Breast epithelium (tissue), 4 donors: ENCODE data around the gene GALNT9. TPM values are rescaled to one million over a fixed set of nuclear protein-coding genes. Genes with fewer than 3 reads are reported as not detected.
A peak's percentile ranks its signal among the peaks of the same experiment; 100 is the strongest.

Experiments
- DNase-seq, 2 donors: peaks; one replicate each; pipeline ENCODE4 v3.0.0-alpha.2; 2019; ENCODE audit warnings: low spot score in 2 of 2
- H3K27ac ChIP-seq, 2 donors: fragments of 200-600 bp; sonication (generic) in 1 of 2; one replicate each; pipeline ENCODE4 v1.5.1; 2016 to 2019; ENCODE audit warnings: mild to moderate bottlenecking in 1 of 2
- H3K27me3 ChIP-seq, 2 donors: fragments of 200-600 bp; sonication (generic) in 1 of 2; one replicate each; pipeline versions ENCODE4 v1.5.1 to v1.6.0; 2017 to 2019; ENCODE audit warnings: control low read depth in 1 of 2, mild to moderate bottlenecking in 1 of 2
- H3K36me3 ChIP-seq: fragments of 200-600 bp; one replicate; pipeline ENCODE4 v1.5.1; 2019
- H3K4me1 ChIP-seq, 2 donors: fragments of 200-600 bp; sonication (generic); one replicate each; pipeline ENCODE4 v1.5.1; 2016 to 2019; ENCODE audit warnings: control low read depth in 1 of 2
- H3K4me3 ChIP-seq, 3 donors: fragments of 200-600 bp; sonication (generic); 1 replicate in 2 of 3; 2 replicates in 1 of 3; pipeline ENCODE4 v1.5.1; 2016 to 2019; ENCODE audit warnings: mild to moderate bottlenecking in 3 of 3, moderate library complexity in 2 of 3
- H3K9me3 ChIP-seq, 2 donors: fragments of 200-600 bp; sonication (generic) in 1 of 2; one replicate each; pipeline ENCODE4 v1.5.1; 2016 to 2019; ENCODE audit warnings: control low read depth in 1 of 2
- POLR2A ChIP-seq: fragments of 450-650 bp; IDR thresholded peaks from one replicate; pipeline ENCODE4 v1.6.1; 2016; ENCODE audit warnings: antibody characterized with exemption, mild to moderate bottlenecking, moderate library complexity
- POLR2AphosphoS5 ChIP-seq, 3 donors: sonication (generic); formaldehyde crosslinking; IDR thresholded peaks; one replicate each; pipeline ENCODE4 v1.6.1; 2017; ENCODE audit warnings: antibody characterized with exemption in 3 of 3
- intact Hi-C: fragments of 100-400 bp; cut with DNase I; formaldehyde crosslinking; loops from one replicate; pipeline ENCODE4 v1.15.1; 2023; ENCODE audit warnings: low total_unique reads
- total RNA-seq, 3 donors: library from RNA; depleted of rRNA; stranded (reverse); fragments of >200 nt; gene quantifications; one replicate each; pipeline ENCODE4 v1.1.0, GENCODE V29; 2016
- TF ChIP-seq, protein P1 (sequence below), 3 donors: fragments of 450-650 bp; IDR thresholded peaks; one replicate each; pipeline ENCODE4 v1.5.1; 2016 to 2017; ENCODE audit warnings: antibody characterized with exemption in 3 of 3, mild to moderate bottlenecking in 3 of 3, moderate library complexity in 3 of 3

The GALNT9 gene
- total RNA-seq, 3 donors from 2014 or later, result 2.9 TPM; not detected in 2

DNA sequence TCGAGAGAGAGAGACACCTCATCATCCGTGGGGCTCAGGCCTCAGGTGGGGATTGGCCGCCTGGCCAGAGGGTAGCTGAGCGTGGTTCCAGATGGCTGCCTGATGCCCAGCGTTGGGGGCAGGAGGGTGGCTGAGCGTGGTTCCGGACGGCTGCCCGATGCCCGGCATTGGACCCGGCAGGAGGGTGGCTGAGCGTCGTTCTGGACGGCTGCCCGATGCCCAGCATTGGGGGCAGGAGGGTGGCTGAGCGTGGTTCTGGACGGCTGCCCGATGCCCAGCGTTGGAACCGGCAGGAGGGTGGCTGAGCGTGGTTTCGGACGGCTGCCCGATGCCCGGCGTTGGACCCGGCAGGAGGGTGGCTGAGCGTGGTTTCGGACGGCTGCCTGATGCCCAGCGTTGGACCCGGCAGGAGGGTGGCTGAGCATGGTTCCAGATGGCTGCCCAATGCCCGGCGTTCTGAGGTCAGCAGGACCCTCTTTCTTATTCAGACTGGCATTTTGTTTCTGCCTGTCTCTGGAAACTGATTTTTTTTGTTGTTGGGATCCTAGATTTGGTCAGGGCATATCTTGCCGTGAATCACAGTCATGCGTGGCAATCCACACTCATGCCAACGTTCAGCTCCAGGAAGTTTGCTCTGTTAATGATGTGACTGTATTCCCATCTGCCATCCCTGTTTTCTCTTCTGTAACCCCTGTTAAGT, 40.7 kb downstream of the GALNT9 start:
- Histone ChIP-seq H3K4me3 (no peak overlapping the region), H3K27ac (no peak overlapping the region), H3K9me3 (no peaks in the 10 kb centered on the region), H3K36me3 (no peaks in the 10 kb centered on the region), H3K27me3 (peaks cover 0 to 79% of the 10 kb centered on the region in 2 donors), H3K4me1 (peaks cover 0 to 8% of the 10 kb centered on the region in 2 donors)
- DNase-seq, result no peak
- intact Hi-C loops, result no loop called here
- TF ChIP-seq POLR2AphosphoS5 (IDR thresholded peaks at IDR 0.05) (no peak), POLR2A (no peak)
- TF ChIP-seq, protein P1, sequence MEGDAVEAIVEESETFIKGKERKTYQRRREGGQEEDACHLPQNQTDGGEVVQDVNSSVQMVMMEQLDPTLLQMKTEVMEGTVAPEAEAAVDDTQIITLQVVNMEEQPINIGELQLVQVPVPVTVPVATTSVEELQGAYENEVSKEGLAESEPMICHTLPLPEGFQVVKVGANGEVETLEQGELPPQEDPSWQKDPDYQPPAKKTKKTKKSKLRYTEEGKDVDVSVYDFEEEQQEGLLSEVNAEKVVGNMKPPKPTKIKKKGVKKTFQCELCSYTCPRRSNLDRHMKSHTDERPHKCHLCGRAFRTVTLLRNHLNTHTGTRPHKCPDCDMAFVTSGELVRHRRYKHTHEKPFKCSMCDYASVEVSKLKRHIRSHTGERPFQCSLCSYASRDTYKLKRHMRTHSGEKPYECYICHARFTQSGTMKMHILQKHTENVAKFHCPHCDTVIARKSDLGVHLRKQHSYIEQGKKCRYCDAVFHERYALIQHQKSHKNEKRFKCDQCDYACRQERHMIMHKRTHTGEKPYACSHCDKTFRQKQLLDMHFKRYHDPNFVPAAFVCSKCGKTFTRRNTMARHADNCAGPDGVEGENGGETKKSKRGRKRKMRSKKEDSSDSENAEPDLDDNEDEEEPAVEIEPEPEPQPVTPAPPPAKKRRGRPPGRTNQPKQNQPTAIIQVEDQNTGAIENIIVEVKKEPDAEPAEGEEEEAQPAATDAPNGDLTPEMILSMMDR (IDR thresholded peaks at IDR 0.05), result no peak

DNA sequence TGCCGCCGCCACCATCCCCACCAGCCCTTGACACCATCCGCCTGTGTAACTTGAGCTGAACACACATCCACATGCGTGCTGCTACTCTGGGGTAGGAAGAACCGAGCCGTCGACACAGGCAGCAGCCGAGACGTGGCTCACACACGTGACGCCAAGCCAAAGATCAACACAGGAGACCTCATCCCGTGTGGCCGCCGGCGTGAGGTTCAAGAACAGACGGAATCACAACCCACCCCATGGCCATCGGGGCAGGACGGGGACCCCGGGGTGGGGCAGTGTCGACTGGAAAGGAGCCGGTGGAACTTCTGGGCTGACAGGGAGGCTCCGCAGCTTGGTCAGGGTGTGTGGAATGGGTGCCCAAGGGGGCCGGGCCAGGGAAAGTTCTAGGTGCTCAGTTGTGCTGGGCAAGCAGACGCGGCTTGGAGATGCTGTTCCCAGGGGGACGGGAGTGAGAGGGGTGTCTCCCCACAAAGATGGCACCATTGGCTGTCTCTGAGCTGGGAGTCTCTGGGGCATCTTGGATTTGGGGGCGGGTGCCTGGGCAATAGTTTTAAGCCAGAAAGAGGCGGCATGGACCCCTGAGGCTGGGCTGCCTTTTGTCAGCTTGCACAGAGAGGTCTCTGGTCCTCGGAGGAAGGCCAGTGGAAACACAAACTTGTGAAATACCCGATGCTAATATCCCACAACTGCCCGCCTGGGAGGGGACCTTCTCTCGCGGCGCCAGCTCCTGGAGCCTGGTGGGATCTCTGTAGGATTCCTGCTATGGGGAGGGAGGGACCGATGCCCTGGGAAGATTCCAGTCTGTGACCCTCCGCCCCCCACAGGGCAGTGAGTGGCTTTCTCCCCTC, 41.8 kb downstream of the GALNT9 start:
- H3K36me3 ChIP-seq, result no peaks in the 10 kb centered on the region
- H3K4me3 ChIP-seq, result no peak overlapping the region
- DNase-seq, result no peak
- no peak overlapping the region for H3K27ac ChIP-seq
- H3K4me1 ChIP-seq, result peaks cover 0 to 8% of the 10 kb centered on the region in 2 donors
- no peaks in the 10 kb centered on the region for H3K9me3 ChIP-seq
- intact Hi-C loops, result no loop called here
- H3K27me3 ChIP-seq, result peaks cover 0 to 79% of the 10 kb centered on the region in 2 donors
- TF ChIP-seq POLR2A (no peak), POLR2AphosphoS5 (IDR thresholded peaks at IDR 0.05) (no peak)
- TF ChIP-seq, protein P1 (IDR thresholded peaks at IDR 0.05), result no peak

DNA sequence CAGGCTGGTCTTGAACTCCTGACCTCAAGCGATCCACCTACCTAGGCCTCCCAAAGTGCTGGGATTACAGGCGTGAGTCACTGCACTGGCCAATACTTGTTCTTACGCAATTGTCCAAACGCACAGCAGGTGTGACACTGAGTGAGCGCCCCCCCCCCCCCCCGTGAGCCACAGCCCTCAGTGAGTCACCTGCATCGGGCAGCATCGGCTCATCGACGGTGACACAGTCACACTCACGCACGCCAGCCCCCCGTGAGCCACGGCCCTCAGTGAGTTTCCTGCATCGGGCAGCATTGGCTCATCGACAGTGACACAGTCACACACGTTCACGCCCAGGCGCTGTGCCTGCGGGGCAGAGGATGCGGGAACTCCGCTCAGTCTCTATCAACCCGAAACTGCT, 42.5 kb downstream of the GALNT9 start:
- Histone ChIP-seq H3K9me3 (no peaks in the 10 kb centered on the region), H3K4me1 (peaks cover 0 to 8% of the 10 kb centered on the region in 2 donors), H3K36me3 (no peaks in the 10 kb centered on the region), H3K27me3 (peaks cover 0 to 78% of the 10 kb centered on the region in 2 donors), H3K4me3 (no peak overlapping the region), H3K27ac (no peak overlapping the region)
- TF ChIP-seq POLR2A (no peak), POLR2AphosphoS5 (IDR thresholded peaks at IDR 0.05) (no peak)
- TF ChIP-seq, protein P1 (IDR thresholded peaks at IDR 0.05), result no peak
- intact Hi-C loops, result no loop called here
- no peak for DNase-seq

DNA sequence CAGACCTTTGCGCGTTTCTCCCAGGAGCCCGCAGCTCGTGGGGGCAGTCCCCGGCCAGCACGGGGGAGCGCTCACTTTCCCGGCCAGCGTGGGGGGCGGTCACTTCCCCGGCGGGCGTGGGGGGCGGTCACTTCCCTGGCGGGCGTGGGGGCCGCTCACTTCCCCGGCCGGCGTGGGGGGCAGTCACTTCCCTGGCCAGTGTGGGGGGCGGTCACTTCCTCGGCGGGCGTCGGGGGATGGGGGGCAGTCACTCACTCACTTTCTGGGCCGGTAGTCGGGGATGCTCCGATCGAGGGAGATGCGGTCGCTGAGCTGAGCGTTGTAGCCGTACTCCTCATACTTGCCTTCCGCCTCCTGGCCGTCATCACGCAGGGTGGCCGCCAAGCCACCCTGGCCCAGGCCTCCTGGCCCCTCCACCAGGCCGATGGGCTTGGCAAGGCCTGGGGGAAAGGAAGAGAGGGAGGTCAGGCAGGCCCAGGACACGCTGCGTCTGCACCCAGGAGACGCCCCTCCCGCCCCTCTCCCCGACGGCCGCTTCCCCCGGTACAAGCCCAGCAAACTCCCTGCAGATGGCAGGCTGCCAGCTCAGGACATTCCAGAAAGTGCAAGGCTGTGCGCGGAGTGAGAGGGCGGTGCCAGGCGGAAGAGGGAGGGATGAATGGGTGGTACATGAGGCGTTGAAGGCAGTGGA, 43.3 kb downstream of the GALNT9 start:
- Histone ChIP-seq H3K4me1 (peaks cover 0 to 8% of the 10 kb centered on the region in 2 donors), H3K27me3 (peaks cover 0 to 86% of the 10 kb centered on the region in 2 donors), H3K9me3 (no peaks in the 10 kb centered on the region), H3K4me3 (peak overlapping the region in 2 of 3 donors; percentile 13 to 46), H3K36me3 (no peaks in the 10 kb centered on the region), H3K27ac (no peak overlapping the region)
- peak; percentile 47 to 67 for DNase-seq
- intact Hi-C loops, result no loop called here
- TF ChIP-seq POLR2A, result no peak
- no peak for TF ChIP-seq POLR2AphosphoS5 (IDR thresholded peaks at IDR 0.05)
- TF ChIP-seq, protein P1 (IDR thresholded peaks at IDR 0.05), result no peak
